Measurements from ENCODE around the gene CDK5RAP1.

- TF ChIP-seq HCFC1 (IDR thresholded peaks at IDR 0.05; ENCODE audit: low read depth, low read length), result no peak
- no peak for TF ChIP-seq MYC (IDR thresholded peaks at IDR 0.05; ENCODE audit: low read depth, low read length)
- TF ChIP-seq MYC (CRISPR knock-in tag; IDR thresholded peaks at IDR 0.05; ENCODE audit: borderline replicate concordance, low read depth), result no peak
- TF ChIP-seq MCM3 (IDR thresholded peaks at IDR 0.05), result no peak
- no peak for TF ChIP-seq PCBP2 (IDR thresholded peaks at IDR 0.05; ENCODE audit: low read depth, low read length, poor library complexity, severe bottlenecking)
- TF ChIP-seq SLC30A9 (CRISPR knock-in tag; IDR thresholded peaks at IDR 0.05), result no peak
- TF ChIP-seq ELF2 (CRISPR knock-in tag; IDR thresholded peaks at IDR 0.05), result no peak
- TF ChIP-seq ZNF785 (CRISPR knock-in tag; IDR thresholded peaks at IDR 0.05), result no peak
- TF ChIP-seq CHD2 (IDR thresholded peaks at IDR 0.05; ENCODE audit: low read depth, low read length), result no peak
- TF ChIP-seq, protein P1, sequence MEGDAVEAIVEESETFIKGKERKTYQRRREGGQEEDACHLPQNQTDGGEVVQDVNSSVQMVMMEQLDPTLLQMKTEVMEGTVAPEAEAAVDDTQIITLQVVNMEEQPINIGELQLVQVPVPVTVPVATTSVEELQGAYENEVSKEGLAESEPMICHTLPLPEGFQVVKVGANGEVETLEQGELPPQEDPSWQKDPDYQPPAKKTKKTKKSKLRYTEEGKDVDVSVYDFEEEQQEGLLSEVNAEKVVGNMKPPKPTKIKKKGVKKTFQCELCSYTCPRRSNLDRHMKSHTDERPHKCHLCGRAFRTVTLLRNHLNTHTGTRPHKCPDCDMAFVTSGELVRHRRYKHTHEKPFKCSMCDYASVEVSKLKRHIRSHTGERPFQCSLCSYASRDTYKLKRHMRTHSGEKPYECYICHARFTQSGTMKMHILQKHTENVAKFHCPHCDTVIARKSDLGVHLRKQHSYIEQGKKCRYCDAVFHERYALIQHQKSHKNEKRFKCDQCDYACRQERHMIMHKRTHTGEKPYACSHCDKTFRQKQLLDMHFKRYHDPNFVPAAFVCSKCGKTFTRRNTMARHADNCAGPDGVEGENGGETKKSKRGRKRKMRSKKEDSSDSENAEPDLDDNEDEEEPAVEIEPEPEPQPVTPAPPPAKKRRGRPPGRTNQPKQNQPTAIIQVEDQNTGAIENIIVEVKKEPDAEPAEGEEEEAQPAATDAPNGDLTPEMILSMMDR (IDR thresholded peaks at IDR 0.05 in 2 of 3, conservative IDR thresholded peaks at IDR 0.05 in 1 of 3; ENCODE audit: insufficient read depth in 2 of 3, low read depth in 1 of 3, low read length in 3 of 3), result no peak
- TF ChIP-seq POLR2A (conservative IDR thresholded peaks at IDR 0.05), result no peak
- no peak for TF ChIP-seq EZH2 (IDR thresholded peaks at IDR 0.05; ENCODE audit: borderline replicate concordance, low read depth, low read length)
- TF ChIP-seq KLF6 (CRISPR knock-in tag; IDR thresholded peaks at IDR 0.05; ENCODE audit: borderline replicate concordance), result no peak
- no peak for TF ChIP-seq CTCFL (IDR thresholded peaks at IDR 0.05; ENCODE audit: borderline replicate concordance, insufficient read depth, low read depth, low read length, poor library complexity, severe bottlenecking)
- TF ChIP-seq L3MBTL2 (IDR thresholded peaks at IDR 0.05), result no peak
These were observed 7.7 kb downstream of the CDK5RAP1 start for GRCh38 chr20:33393609-33394008.
